Natural killer cell treated with Interleukin-12 subunit alpha and Interleukin-12 subunit beta and Interleukin-15 and Interleukin-18, amount 100 ng/mL, for 72 hours (primary cell): ENCODE data around the gene GLI1. TPM values are rescaled to one million over a fixed set of nuclear protein-coding genes. Genes with fewer than 3 reads are reported as not detected.

Source experiments
- ATAC-seq, 2 donors: fragments of 150-1000 bp; cut with Tn5 transposase in 1 of 2; sonication (Bioruptor Pico), chemical (Tn5 transposase) in 1 of 2; 2 replicates each; pipeline ENCODE4 v1.10.0; 2021
- DNase-seq: peaks from one replicate; pipeline ENCODE4 v3.0.0; 2022; ENCODE audit warnings: low spot score
- H3K27ac Mint-ChIP-seq, 2 donors: 1 replicate in 1 of 2; 2 replicates in 1 of 2; pipeline ENCODE4 v1.8.0; 2022; ENCODE audit warnings: mixed read lengths in 2 of 2, mild to moderate bottlenecking in 1 of 2, moderate library complexity in 1 of 2
- H3K27me3 Mint-ChIP-seq, 2 donors: 1 replicate in 1 of 2; 2 replicates in 1 of 2; pipeline ENCODE4 v1.8.0; 2022; ENCODE audit warnings: mixed read lengths in 2 of 2
- H3K36me3 Mint-ChIP-seq: one replicate; pipeline ENCODE4 v1.8.0; 2022; ENCODE audit warnings: mixed read lengths
- H3K4me1 Mint-ChIP-seq, 2 donors: 1 replicate in 1 of 2; 2 replicates in 1 of 2; pipeline ENCODE4 v1.8.0; 2022; ENCODE audit warnings: low read depth in 2 of 2, mixed read lengths in 2 of 2, mild to moderate bottlenecking in 1 of 2
- H3K4me3 Mint-ChIP-seq: one replicate; pipeline ENCODE4 v1.8.0; 2022; ENCODE audit warnings: mixed read lengths
- H3K9me3 Mint-ChIP-seq: 2 replicates; pipeline ENCODE4 v1.8.0; 2022; ENCODE audit warnings: mixed read lengths
- total RNA-seq, 2 donors: library from RNA; stranded (reverse); gene quantifications; one replicate each; pipeline ENCODE4 v1.2.3, GENCODE V29; 2022

Gene GLI1
- total RNA-seq, 2 donors from 2014 or later = 0.61 to 1.0 TPM

GRCh38 chr12:57470286-57470969, 10.8 kb downstream of the GLI1 start:
- Mint-ChIP-seq H3K27ac (peak overlapping the region in 1 of 2 donors; percentile 57), H3K9me3 (no peaks in the 10 kb centered on the region), H3K27me3 (no peaks in the 10 kb centered on the region), H3K4me1 (peaks cover 45 to 57% of the 10 kb centered on the region in 2 donors), H3K36me3 (peaks cover 15% of the 10 kb centered on the region), H3K4me3 (no peak overlapping the region)
- DNase-seq (peak; percentile 28), ATAC-seq (no peak)

- H3K36me3 Mint-ChIP-seq = peaks cover 15% of the 10 kb centered on the region
- peak; percentile 39 for DNase-seq
- no peak for ATAC-seq
- H3K27ac Mint-ChIP-seq = peak overlapping the region in 1 of 2 donors; percentile 57
- no peak overlapping the region for H3K4me3 Mint-ChIP-seq
- H3K4me1 Mint-ChIP-seq = peaks cover 48 to 51% of the 10 kb centered on the region in 2 donors
- no peaks in the 10 kb centered on the region for H3K9me3 Mint-ChIP-seq
- no peaks in the 10 kb centered on the region for H3K27me3 Mint-ChIP-seq
These were observed 11.5 kb downstream of the GLI1 start for GRCh38 chr12:57470970-57471656.

- Mint-ChIP-seq H3K4me3 (no peak overlapping the region), H3K9me3 (no peaks in the 10 kb centered on the region), H3K27ac (peak overlapping the region; percentile 23 to 57), H3K27me3 (no peaks in the 10 kb centered on the region), H3K4me1 (peaks cover 53 to 57% of the 10 kb centered on the region in 2 donors), H3K36me3 (peaks cover 15% of the 10 kb centered on the region)
- DNase-seq (peak; percentile 44), ATAC-seq (no peak)
These were observed 12.1 kb downstream of the GLI1 start for GRCh38 chr12:57471661-57472060.

GRCh38 chr12:57472391-57472790, 12.8 kb downstream of the GLI1 start:
- peaks cover 60 to 61% of the 10 kb centered on the region in 2 donors for H3K4me1 Mint-ChIP-seq

GRCh38 chr12:57473392-57473791, 13.8 kb downstream of the GLI1 start:
- H3K27ac Mint-ChIP-seq = peak overlapping the region; percentile 77 to 87
- H3K4me1 Mint-ChIP-seq = peaks cover 62 to 67% of the 10 kb centered on the region in 2 donors
- ATAC-seq (no peak), DNase-seq (no peak)
- H3K36me3 Mint-ChIP-seq = peaks cover 15% of the 10 kb centered on the region
- H3K27me3 Mint-ChIP-seq = no peaks in the 10 kb centered on the region
- peak overlapping the region; percentile 75 for H3K4me3 Mint-ChIP-seq
- no peaks in the 10 kb centered on the region for H3K9me3 Mint-ChIP-seq

More at GRCh38 chr12:57472391-57472790, 12.8 kb downstream of the GLI1 start:
- no peaks in the 10 kb centered on the region for H3K27me3 Mint-ChIP-seq
- no peak for ATAC-seq
- peak overlapping the region; percentile 23 to 81 for H3K27ac Mint-ChIP-seq
- H3K9me3 Mint-ChIP-seq = no peaks in the 10 kb centered on the region
- no peak for DNase-seq
- peaks cover 15% of the 10 kb centered on the region for H3K36me3 Mint-ChIP-seq
- no peak overlapping the region for H3K4me3 Mint-ChIP-seq

- Mint-ChIP-seq H3K27me3 (no peaks in the 10 kb centered on the region), H3K36me3 (peaks cover 15% of the 10 kb centered on the region), H3K4me1 (peaks cover 66 to 70% of the 10 kb centered on the region in 2 donors), H3K27ac (peak overlapping the region; percentile 77 to 87), H3K4me3 (peak overlapping the region; percentile 75), H3K9me3 (no peaks in the 10 kb centered on the region)
- DNase-seq (peak; percentile 6), ATAC-seq (no peak)
These were observed 14.3 kb downstream of the GLI1 start for GRCh38 chr12:57473886-57474285.

- Mint-ChIP-seq H3K4me1 (peaks cover 67 to 70% of the 10 kb centered on the region in 2 donors), H3K27ac (peak overlapping the region; percentile 77 to 87), H3K36me3 (peaks cover 15% of the 10 kb centered on the region), H3K9me3 (no peaks in the 10 kb centered on the region), H3K27me3 (no peaks in the 10 kb centered on the region), H3K4me3 (peak overlapping the region; percentile 75)
- DNase-seq (no peak), ATAC-seq (no peak)
These were observed 14.8 kb downstream of the GLI1 start for GRCh38 chr12:57474430-57474829.

- peak overlapping the region; percentile 75 for H3K4me3 Mint-ChIP-seq
- peaks cover 15% of the 10 kb centered on the region for H3K36me3 Mint-ChIP-seq
- H3K27me3 Mint-ChIP-seq = no peaks in the 10 kb centered on the region
- DNase-seq (no peak), ATAC-seq (no peak)
- peaks cover 69 to 74% of the 10 kb centered on the region in 2 donors for H3K4me1 Mint-ChIP-seq
- H3K9me3 Mint-ChIP-seq = no peaks in the 10 kb centered on the region
- H3K27ac Mint-ChIP-seq = peak overlapping the region; percentile 77 to 87
These were observed 15.3 kb downstream of the GLI1 start for GRCh38 chr12:57474862-57475261.

GRCh38 chr12:57475271-57476161, 15.9 kb downstream of the GLI1 start:
- ATAC-seq (no peak), DNase-seq (no peak)
- Mint-ChIP-seq H3K27me3 (no peaks in the 10 kb centered on the region), H3K27ac (peak overlapping the region; percentile 98 to 100), H3K4me3 (peak overlapping the region; percentile 89), H3K9me3 (no peaks in the 10 kb centered on the region), H3K4me1 (peaks cover 68 to 81% of the 10 kb centered on the region in 2 donors), H3K36me3 (peaks cover 15% of the 10 kb centered on the region)

- Mint-ChIP-seq H3K36me3 (peaks cover 15% of the 10 kb centered on the region), H3K9me3 (no peaks in the 10 kb centered on the region), H3K27ac (peak overlapping the region; percentile 98 to 100), H3K27me3 (no peaks in the 10 kb centered on the region), H3K4me3 (peak overlapping the region; percentile 89), H3K4me1 (peaks cover 73 to 89% of the 10 kb centered on the region in 2 donors)
- DNase-seq (peak; percentile 79), ATAC-seq (peak; percentile 46 to 63)
These were observed 16.8 kb downstream of the GLI1 start for GRCh38 chr12:57476162-57476992.

GRCh38 chr12:57476993-57477709, 17.6 kb downstream of the GLI1 start:
- Mint-ChIP-seq H3K4me3 (peak overlapping the region; percentile 89), H3K27ac (peak overlapping the region; percentile 98 to 100), H3K9me3 (no peaks in the 10 kb centered on the region), H3K4me1 (peaks cover 73 to 90% of the 10 kb centered on the region in 2 donors), H3K27me3 (no peaks in the 10 kb centered on the region), H3K36me3 (peaks cover 15% of the 10 kb centered on the region)
- no peak for DNase-seq
- ATAC-seq = no peak
